ENCODE results near the gene PPDPF.

- TF ChIP-seq, protein P1, sequence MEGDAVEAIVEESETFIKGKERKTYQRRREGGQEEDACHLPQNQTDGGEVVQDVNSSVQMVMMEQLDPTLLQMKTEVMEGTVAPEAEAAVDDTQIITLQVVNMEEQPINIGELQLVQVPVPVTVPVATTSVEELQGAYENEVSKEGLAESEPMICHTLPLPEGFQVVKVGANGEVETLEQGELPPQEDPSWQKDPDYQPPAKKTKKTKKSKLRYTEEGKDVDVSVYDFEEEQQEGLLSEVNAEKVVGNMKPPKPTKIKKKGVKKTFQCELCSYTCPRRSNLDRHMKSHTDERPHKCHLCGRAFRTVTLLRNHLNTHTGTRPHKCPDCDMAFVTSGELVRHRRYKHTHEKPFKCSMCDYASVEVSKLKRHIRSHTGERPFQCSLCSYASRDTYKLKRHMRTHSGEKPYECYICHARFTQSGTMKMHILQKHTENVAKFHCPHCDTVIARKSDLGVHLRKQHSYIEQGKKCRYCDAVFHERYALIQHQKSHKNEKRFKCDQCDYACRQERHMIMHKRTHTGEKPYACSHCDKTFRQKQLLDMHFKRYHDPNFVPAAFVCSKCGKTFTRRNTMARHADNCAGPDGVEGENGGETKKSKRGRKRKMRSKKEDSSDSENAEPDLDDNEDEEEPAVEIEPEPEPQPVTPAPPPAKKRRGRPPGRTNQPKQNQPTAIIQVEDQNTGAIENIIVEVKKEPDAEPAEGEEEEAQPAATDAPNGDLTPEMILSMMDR (IDR thresholded peaks at IDR 0.05): no peak
- TF ChIP-seq EZH2 (IDR thresholded peaks at IDR 0.05; ENCODE audit: borderline replicate concordance, insufficient read depth, low read depth, low read length, poor library complexity, severe bottlenecking): no peak
Observed at GRCh38 chr20:63568986-63569949, 48.7 kb downstream of the PPDPF start.

Measured in B cell (primary cell).